PC-3 (cell line): ENCODE measurements around the gene SLC25A48. TPM values are rescaled to one million over a fixed set of nuclear protein-coding genes. Genes with fewer than 3 reads are reported as not detected.

Experiments used
- ATAC-seq: fragments of 200-7000 bp; cut with Tn5 transposase; 2 replicates; pipeline ENCODE4 v1.9.1; 2020; ENCODE audit warnings: mild to moderate bottlenecking, moderate library complexity
- BruUV-seq: library from RNA; stranded (reverse); fragments of 400-500 nt; replicated peaks from 2 replicates; lab custom pipeline; 2021; lab: Mats Ljungman, UMichigan
- CTCF ChIA-PET: fragments of 300-600 bp; sonication (Branson Sonifier 250); formaldehyde crosslinking; loops from one replicate; lab custom pipeline; 2022; ENCODE audit warnings: antibody characterized with exemption; lab: Charles Lee
- POLR2A ChIA-PET: fragments of 300-600 bp; sonication (Branson Sonifier 250); formaldehyde crosslinking; loops from one replicate; lab custom pipeline; 2022; ENCODE audit warnings: antibody characterized with exemption; ENCODE audit not compliant: unreplicated experiment; lab: Charles Lee
- DNase-seq: peaks from one replicate; pipeline ENCODE4 v3.0.0-alpha.2; 2015
- H2AFZ ChIP-seq: fragments of 300-600 bp; sonication (generic); 2 replicates; pipeline ENCODE4 v1.6.0; 2016; ENCODE audit warnings: antibody characterized with exemption, low read length
- H3F3A ChIP-seq: fragments of 300-600 bp; sonication (generic); one replicate; pipeline ENCODE4 v1.6.0; 2017; ENCODE audit warnings: antibody characterized with exemption, low read length, control low read depth, mild to moderate bottlenecking; ENCODE audit not compliant: unreplicated experiment
- H3K27ac ChIP-seq: fragments of 300-600 bp; sonication (generic); 2 replicates; pipeline ENCODE4 v1.5.1; 2016; ENCODE audit warnings: mild to moderate bottlenecking, low read length
- H3K27me3 ChIP-seq: fragments of 300-600 bp; sonication (generic); 2 replicates; pipeline ENCODE4 v1.6.1; 2016; ENCODE audit warnings: low read length, mixed read lengths
- H3K36me3 ChIP-seq: fragments of 300-600 bp; sonication (generic); 2 replicates; pipeline ENCODE4 v1.6.1; 2016; ENCODE audit warnings: low read depth, mixed run types, low read length, mixed read lengths
- H3K4me1 ChIP-seq: fragments of 300-600 bp; sonication (generic); 2 replicates; pipeline ENCODE4 v1.5.1; 2016; ENCODE audit warnings: low read length; ENCODE audit not compliant: insufficient read depth
- H3K4me2 ChIP-seq: fragments of 300-600 bp; sonication (generic); 2 replicates; pipeline ENCODE4 v1.6.0; 2016; ENCODE audit warnings: low read length
- H3K4me3 ChIP-seq: fragments of 300-600 bp; sonication (generic); 2 replicates; pipeline ENCODE4 v1.5.1; 2016; ENCODE audit warnings: mild to moderate bottlenecking, low read length, mixed read lengths
- H3K79me2 ChIP-seq: fragments of 300-600 bp; sonication (generic); 2 replicates; pipeline ENCODE4 v1.6.1; 2017; ENCODE audit warnings: low read length, mixed read lengths
- H3K9ac ChIP-seq: fragments of 300-600 bp; sonication (generic); 2 replicates; pipeline ENCODE4 v1.6.0; 2016; ENCODE audit warnings: mild to moderate bottlenecking, low read length
- H3K9me2 ChIP-seq: fragments of 300-600 bp; sonication (generic); replicated peaks from 2 replicates; pipeline ENCODE4 v1.6.1; 2016; ENCODE audit warnings: mixed run types, low read length, mixed read lengths
- H3K9me3 ChIP-seq: fragments of 300-600 bp; sonication (generic); 2 replicates; pipeline ENCODE4 v1.6.1; 2016; ENCODE audit warnings: low read length, mixed read lengths
- H4K20me1 ChIP-seq: fragments of 300-600 bp; sonication (generic); 2 replicates; pipeline ENCODE4 v1.6.1; 2016; ENCODE audit warnings: low read length, mixed read lengths
- CTCF ChIP-seq: fragments of 300-600 bp; sonication (generic); conservative IDR thresholded peaks from 2 replicates; pipeline ENCODE4 v1.5.1; 2017; ENCODE audit warnings: antibody characterized with exemption, low read depth, mild to moderate bottlenecking, low read length
- EZH2 ChIP-seq: fragments of 300-600 bp; sonication (generic); IDR thresholded peaks from one replicate; pipeline ENCODE4 v1.6.1; 2017; ENCODE audit warnings: antibody characterized with exemption, mild to moderate bottlenecking, low read length; ENCODE audit not compliant: unreplicated experiment
- EZH2phosphoT487 ChIP-seq: fragments of 300-600 bp; sonication (generic); IDR thresholded peaks from 2 replicates; pipeline ENCODE4 v1.6.1; 2018; ENCODE audit warnings: mild to moderate bottlenecking, antibody characterized with exemption, low read length, borderline replicate concordance
- intact Hi-C: fragments of 100-400 bp; cut with micrococcal nuclease; formaldehyde crosslinking; loops from 2 replicates; pipeline ENCODE4 v1.9.0; 2023
- total RNA-seq: library from RNA; depleted of rRNA; stranded (reverse); fragments of >200 nt; gene quantifications from 2 replicates; pipeline ENCODE4 v1.2.3, GENCODE V29; 2014

SLC25A48 gene
- total RNA-seq, 1 experiment from 2014 or later = not detected

GRCh38 chr5:135830876-135831275 is 3.6 kb upstream of the SLC25A48 start:
- Histone ChIP-seq H3K4me3 (no peak overlapping the region), H3K9me2 (no peaks in the 10 kb centered on the region), H3K79me2 (no peaks in the 10 kb centered on the region), H3K36me3 (no peaks in the 10 kb centered on the region), H3K27me3 (peaks cover 33% of the 10 kb centered on the region), H3K4me1 (no peaks in the 10 kb centered on the region), H3K9ac (no peak overlapping the region), H3K27ac (no peak overlapping the region), H4K20me1 (no peaks in the 10 kb centered on the region), H3F3A (no peaks in the 10 kb centered on the region), H3K4me2 (no peak overlapping the region), H3K9me3 (no peaks in the 10 kb centered on the region), H2AFZ (no peak overlapping the region)
- no peak for TF ChIP-seq EZH2phosphoT487
- no peak for TF ChIP-seq EZH2
- TF ChIP-seq CTCF = no peak
- ChIA-PET POLR2A (no interaction called here), CTCF (interaction anchor here (0.5 kb wide), 1 partner anchor 622 kb away, joined by 3 read pairs; no protein-coding TSS in a partner anchor)
- ATAC-seq (no peak), DNase-seq (no peak)
- intact Hi-C loops = loop anchor here (10.0 kb wide), 1 partner anchor 376 kb away; the partner anchor contains the start of gene TIFAB
- BruUV-seq = no TSS peak

DNA sequence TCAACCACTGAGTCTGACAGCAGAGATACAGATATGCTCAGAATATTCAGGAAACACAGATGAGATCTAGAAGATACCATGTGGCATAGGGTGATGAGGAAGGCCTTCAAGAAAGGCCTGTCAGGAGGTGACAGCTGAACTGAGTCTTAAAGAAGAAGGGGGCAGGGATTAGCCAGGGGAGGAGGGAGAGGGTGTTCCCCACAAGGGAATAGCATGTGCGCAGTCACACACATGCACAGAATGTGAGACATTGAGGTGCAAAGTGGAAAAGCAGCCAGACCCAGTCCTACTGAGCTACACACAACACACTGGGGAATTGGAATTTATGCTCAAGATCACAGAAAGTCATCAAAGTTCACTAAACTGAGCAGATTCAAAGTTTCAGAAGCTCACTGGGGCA is 3.0 kb upstream of the SLC25A48 start:
- CTCF ChIA-PET = interaction anchor here (0.5 kb wide), 1 partner anchor 623 kb away, joined by 3 read pairs; no protein-coding TSS in a partner anchor
- BruUV-seq = no TSS peak
- H3K36me3 ChIP-seq = no peaks in the 10 kb centered on the region
- no peaks in the 10 kb centered on the region for H3K9me2 ChIP-seq
- TF ChIP-seq EZH2 (no peak), EZH2phosphoT487 (no peak), CTCF (no peak)
- POLR2A ChIA-PET = no interaction called here
- no peak overlapping the region for H3K9ac ChIP-seq
- H3K27ac ChIP-seq = no peak overlapping the region
- H3K79me2 ChIP-seq = no peaks in the 10 kb centered on the region
- H3K9me3 ChIP-seq = no peaks in the 10 kb centered on the region
- H2AFZ ChIP-seq = no peak overlapping the region
- intact Hi-C loops = loop anchor here (10.0 kb wide), 1 partner anchor 377 kb away; the partner anchor contains the start of gene TIFAB
- ATAC-seq = no peak
- H3K27me3 ChIP-seq = peaks cover 36% of the 10 kb centered on the region
- no peak for DNase-seq
- no peak overlapping the region for H3K4me2 ChIP-seq
- H3F3A ChIP-seq = no peaks in the 10 kb centered on the region
- no peaks in the 10 kb centered on the region for H3K4me1 ChIP-seq
- no peaks in the 10 kb centered on the region for H4K20me1 ChIP-seq
- H3K4me3 ChIP-seq = no peak overlapping the region

DNA sequence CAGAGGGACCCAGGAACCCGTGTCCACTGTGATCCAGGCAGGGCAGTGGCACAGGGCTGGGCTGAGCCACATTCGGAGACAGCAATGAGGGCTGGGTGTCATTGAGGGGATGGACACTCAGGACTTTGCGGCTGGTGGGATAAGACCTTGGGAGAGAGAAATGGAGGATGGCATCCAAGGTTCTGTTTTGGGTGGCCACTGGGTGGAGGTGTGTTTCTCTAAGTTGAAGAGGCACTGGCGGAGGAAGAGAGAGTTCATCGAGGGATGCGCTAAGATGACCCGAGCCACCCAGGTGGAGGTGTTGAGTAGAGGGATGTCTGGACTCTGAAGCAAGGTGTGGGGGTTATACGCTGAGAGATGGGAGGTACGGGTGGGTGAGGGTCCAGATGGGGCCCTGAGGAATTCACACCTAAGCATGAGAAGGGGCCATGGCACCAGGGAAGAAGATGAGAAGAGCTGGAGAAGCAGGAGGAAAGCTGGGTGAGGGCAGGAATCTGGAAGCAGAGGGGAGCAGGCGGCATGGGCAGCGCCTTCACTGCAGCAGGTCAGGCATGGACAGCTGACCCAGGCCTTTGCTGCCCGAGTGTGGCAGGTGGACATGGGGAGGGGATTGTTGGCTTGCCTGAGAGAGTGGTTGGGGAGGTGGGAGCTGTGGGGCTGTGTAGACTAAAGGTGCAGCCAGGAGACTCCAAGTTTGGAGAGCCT is 2.5 kb upstream of the SLC25A48 start:
- no peaks in the 10 kb centered on the region for H3K9me3 ChIP-seq
- DNase-seq = no peak
- ChIA-PET CTCF (no interaction called here), POLR2A (no interaction called here)
- H3K4me2 ChIP-seq = no peak overlapping the region
- BruUV-seq = no TSS peak
- H3K4me3 ChIP-seq = no peak overlapping the region
- no peak overlapping the region for H3K27ac ChIP-seq
- H3K4me1 ChIP-seq = no peaks in the 10 kb centered on the region
- no peaks in the 10 kb centered on the region for H3K79me2 ChIP-seq
- intact Hi-C loops = loop anchor here (10.0 kb wide), 1 partner anchor 377 kb away; the partner anchor contains the start of gene TIFAB
- TF ChIP-seq EZH2 (no peak), CTCF (no peak), EZH2phosphoT487 (no peak)
- no peak overlapping the region for H2AFZ ChIP-seq
- peaks cover 35% of the 10 kb centered on the region for H3K27me3 ChIP-seq
- no peaks in the 10 kb centered on the region for H3K9me2 ChIP-seq
- no peaks in the 10 kb centered on the region for H3K36me3 ChIP-seq
- H4K20me1 ChIP-seq = no peaks in the 10 kb centered on the region
- H3K9ac ChIP-seq = no peak overlapping the region
- ATAC-seq = no peak
- no peaks in the 10 kb centered on the region for H3F3A ChIP-seq
